Activated CD4-positive, alpha-beta memory T cell treated with anti-CD3 and anti-CD28 coated beads, Interleukin-2, amount 10 ng/mL, durations not matched to agents 7 days and 5 days (primary cell): Measurements from ENCODE around the gene CDK5RAP3. TPM values are rescaled to one million over a fixed set of nuclear protein-coding genes. Genes with fewer than 3 reads are reported as not detected.
"Not testable (repeated sequence)": the region's sequence is repeated elsewhere in the genome, so short reads cannot be mapped to it uniquely, and the experiment has no call there.

Experiments used
- CTCF ChIA-PET: fragments of 350-600 bp; sonication (Branson Sonifier 250); formaldehyde crosslinking; loops from one replicate; lab custom pipeline; 2021; ENCODE audit warnings: antibody characterized with exemption, inconsistent platforms; lab: Charles Lee
- POLR2A ChIA-PET: fragments of 350-600 bp; sonication (Branson Sonifier 250); formaldehyde crosslinking; loops from one replicate; lab custom pipeline; 2021; ENCODE audit warnings: antibody characterized with exemption; lab: Charles Lee
- DNase-seq: peaks from one replicate; pipeline ENCODE4 v3.0.0-alpha.2; 2020
- H3K27ac Mint-ChIP-seq: one replicate; pipeline ENCODE4 v1.8.0; 2021; ENCODE audit warnings: mild to moderate bottlenecking, mixed read lengths
- H3K27me3 Mint-ChIP-seq: one replicate; pipeline ENCODE4 v1.8.0; 2021; ENCODE audit warnings: mixed read lengths
- H3K36me3 Mint-ChIP-seq: one replicate; pipeline ENCODE4 v1.8.0; 2021; ENCODE audit warnings: low read depth, mixed read lengths
- H3K4me1 Mint-ChIP-seq: one replicate; pipeline ENCODE4 v1.8.0; 2021; ENCODE audit warnings: mixed read lengths
- H3K4me3 Mint-ChIP-seq: one replicate; pipeline ENCODE4 v1.8.0; 2021; ENCODE audit warnings: mild to moderate bottlenecking, mixed read lengths
- H3K9me3 Mint-ChIP-seq: one replicate; pipeline ENCODE4 v1.8.0; 2021; ENCODE audit warnings: mixed read lengths
- total RNA-seq, 2 experiments: library from RNA; stranded (reverse); gene quantifications; one replicate each; pipeline ENCODE4 v1.2.3, GENCODE V29; 2021

Gene CDK5RAP3
- total RNA-seq, 2 experiments from 2014 or later = 194 to 205 TPM

- CTCF ChIA-PET = interaction anchor here (0.9 to 3.7 kb wide), 3 partner anchors 13 to 34 kb away, joined by 3 to 12 read pairs (median 3); partner anchors contain the start of gene CDK5RAP3
- H3K9me3 Mint-ChIP-seq = no peaks in the 10 kb centered on the region
- no peak for DNase-seq
- peaks cover 30% of the 10 kb centered on the region for H3K27me3 Mint-ChIP-seq
- no peak overlapping the region for H3K27ac Mint-ChIP-seq
- H3K4me1 Mint-ChIP-seq = peaks cover 21% of the 10 kb centered on the region
- no peak overlapping the region for H3K4me3 Mint-ChIP-seq
- POLR2A ChIA-PET = interaction anchor here (0.8 kb wide), 1 partner anchor 34 kb away, joined by 3 read pairs; the partner anchor contains the start of gene CDK5RAP3
- H3K36me3 Mint-ChIP-seq = no peaks in the 10 kb centered on the region
Measured at GRCh38 chr17:48004983-48005382, 34.1 kb downstream of the CDK5RAP3 start.

GRCh38 chr17:48006936-48007709 is 36.2 kb downstream of the CDK5RAP3 start:
- Mint-ChIP-seq H3K4me3 (no peak overlapping the region), H3K4me1 (peaks cover 31% of the 10 kb centered on the region), H3K27ac (no peak overlapping the region), H3K9me3 (no peaks in the 10 kb centered on the region), H3K36me3 (no peaks in the 10 kb centered on the region), H3K27me3 (peaks cover 36% of the 10 kb centered on the region)
- no peak for DNase-seq
- ChIA-PET CTCF (interaction anchor here (1.0 to 1.1 kb wide), 2 partner anchors 14 to 36 kb away, joined by 3 to 4 read pairs; partner anchors contain the start of gene CDK5RAP3), POLR2A (no interaction called here)

- H3K4me1 Mint-ChIP-seq = peaks cover 21% of the 10 kb centered on the region
- no peak overlapping the region for H3K4me3 Mint-ChIP-seq
- POLR2A ChIA-PET = interaction anchor here (4.4 kb wide), 1 partner anchor 38 kb away, joined by 22 read pairs; the partner anchor contains the start of gene CDK5RAP3
- H3K27me3 Mint-ChIP-seq = peaks cover 49% of the 10 kb centered on the region
- no peak overlapping the region for H3K27ac Mint-ChIP-seq
- H3K9me3 Mint-ChIP-seq = no peaks in the 10 kb centered on the region
- CTCF ChIA-PET = interaction anchor here (0.6 to 13.2 kb wide), 15 partner anchors 10 to 626 kb away, joined by 3 to 185 read pairs (median 6); partner anchors contain the start of gene CDK5RAP3
- DNase-seq = no peak
- H3K36me3 Mint-ChIP-seq = no peaks in the 10 kb centered on the region
Measured at GRCh38 chr17:48010193-48010592, 39.3 kb downstream of the CDK5RAP3 start.

GRCh38 chr17:48011405-48012150 is 40.7 kb downstream of the CDK5RAP3 start:
- no peaks in the 10 kb centered on the region for H3K9me3 Mint-ChIP-seq
- no peak overlapping the region for H3K27ac Mint-ChIP-seq
- H3K36me3 Mint-ChIP-seq = no peaks in the 10 kb centered on the region
- peak; percentile 68 for DNase-seq
- POLR2A ChIA-PET = interaction anchor here (0.5 to 4.4 kb wide), 8 partner anchors 28 to 320 kb away, joined by 3 to 22 read pairs (median 4); partner anchors contain the start of genes CDK5RAP3, NFE2L1 and SNX11
- CTCF ChIA-PET = interaction anchor here (0.7 to 13.2 kb wide), 26 partner anchors 9 to 625 kb away, joined by 3 to 185 read pairs (median 5); partner anchors contain the start of genes CDK5RAP3 and SP6
- peaks cover 23% of the 10 kb centered on the region for H3K4me1 Mint-ChIP-seq
- peak overlapping the region; percentile 73 for H3K4me3 Mint-ChIP-seq
- H3K27me3 Mint-ChIP-seq = peaks cover 49% of the 10 kb centered on the region

- CTCF ChIA-PET = interaction anchor here (0.7 to 13.2 kb wide), 17 partner anchors 8 to 162 kb away, joined by 3 to 185 read pairs (median 6); partner anchors contain the start of genes CDK5RAP3 and SP6
- H3K27me3 Mint-ChIP-seq = peaks cover 46% of the 10 kb centered on the region
- H3K4me1 Mint-ChIP-seq = peaks cover 23% of the 10 kb centered on the region
- POLR2A ChIA-PET = interaction anchor here (0.5 to 4.4 kb wide), 7 partner anchors 29 to 320 kb away, joined by 3 to 22 read pairs (median 4); partner anchors contain the start of genes CDK5RAP3 and SNX11
- peak; percentile 77 for DNase-seq
- H3K9me3 Mint-ChIP-seq = no peaks in the 10 kb centered on the region
- peak overlapping the region; percentile 73 for H3K4me3 Mint-ChIP-seq
- no peak overlapping the region for H3K27ac Mint-ChIP-seq
- no peaks in the 10 kb centered on the region for H3K36me3 Mint-ChIP-seq
Measured at GRCh38 chr17:48012151-48012520, 41.2 kb downstream of the CDK5RAP3 start.

GRCh38 chr17:48012654-48013053 is 41.7 kb downstream of the CDK5RAP3 start:
- no peaks in the 10 kb centered on the region for H3K9me3 Mint-ChIP-seq
- peaks cover 42% of the 10 kb centered on the region for H3K27me3 Mint-ChIP-seq
- H3K36me3 Mint-ChIP-seq = no peaks in the 10 kb centered on the region
- DNase-seq = no peak
- H3K27ac Mint-ChIP-seq = no peak overlapping the region
- H3K4me1 Mint-ChIP-seq = peaks cover 28% of the 10 kb centered on the region
- POLR2A ChIA-PET = interaction anchor here (1.2 to 4.4 kb wide), 5 partner anchors 37 to 307 kb away, joined by 3 to 22 read pairs (median 5); partner anchors contain the start of genes CDK5RAP3 and SNX11
- CTCF ChIA-PET = interaction anchor here (0.7 to 13.2 kb wide), 11 partner anchors 8 to 96 kb away, joined by 3 to 185 read pairs (median 8); partner anchors contain the start of gene CDK5RAP3
- H3K4me3 Mint-ChIP-seq = peak overlapping the region; percentile 42

GRCh38 chr17:48013876-48014594 is 43.1 kb downstream of the CDK5RAP3 start:
- CTCF ChIA-PET = interaction anchor here (0.6 to 13.2 kb wide), 7 partner anchors 12 to 98 kb away, joined by 3 to 185 read pairs (median 3); partner anchors contain the start of gene CDK5RAP3
- POLR2A ChIA-PET = interaction anchor here (1.1 to 4.4 kb wide), 3 partner anchors 24 to 118 kb away, joined by 3 to 22 read pairs (median 6); partner anchors contain the start of genes CDK5RAP3 and SP2
- H3K36me3 Mint-ChIP-seq = no peaks in the 10 kb centered on the region
- H3K9me3 Mint-ChIP-seq = no peaks in the 10 kb centered on the region
- no peak for DNase-seq
- no peak overlapping the region for H3K27ac Mint-ChIP-seq
- H3K4me1 Mint-ChIP-seq = peaks cover 38% of the 10 kb centered on the region
- no peak overlapping the region for H3K4me3 Mint-ChIP-seq
- peaks cover 39% of the 10 kb centered on the region for H3K27me3 Mint-ChIP-seq

GRCh38 chr17:48014595-48015111 is 43.7 kb downstream of the CDK5RAP3 start:
- Mint-ChIP-seq H3K9me3 (no peaks in the 10 kb centered on the region), H3K4me1 (peaks cover 38% of the 10 kb centered on the region), H3K4me3 (no peak overlapping the region), H3K27me3 (peaks cover 36% of the 10 kb centered on the region), H3K36me3 (no peaks in the 10 kb centered on the region), H3K27ac (no peak overlapping the region)
- no peak for DNase-seq
- ChIA-PET CTCF (interaction anchor here (0.7 to 13.2 kb wide), 7 partner anchors 11 to 68 kb away, joined by 3 to 185 read pairs (median 7); partner anchors contain the start of gene CDK5RAP3), POLR2A (interaction anchor here (1.8 to 4.4 kb wide), 2 partner anchors 43 to 119 kb away, joined by 6 to 22 read pairs; partner anchors contain the start of genes CDK5RAP3 and SP2)

GRCh38 chr17:48016112-48016511 is 45.2 kb downstream of the CDK5RAP3 start:
- peaks cover 37% of the 10 kb centered on the region for H3K27me3 Mint-ChIP-seq
- no peak overlapping the region for H3K4me3 Mint-ChIP-seq
- POLR2A ChIA-PET = interaction anchor here (0.5 kb wide), 1 partner anchor 86 kb away, joined by 4 read pairs; no protein-coding TSS in a partner anchor
- no peak for DNase-seq
- H3K9me3 Mint-ChIP-seq = no peaks in the 10 kb centered on the region
- H3K36me3 Mint-ChIP-seq = no peaks in the 10 kb centered on the region
- CTCF ChIA-PET = interaction anchor here (0.6 to 13.2 kb wide), 5 partner anchors 10 to 67 kb away, joined by 3 to 185 read pairs (median 14); partner anchors contain the start of gene CDK5RAP3
- no peak overlapping the region for H3K27ac Mint-ChIP-seq
- H3K4me1 Mint-ChIP-seq = peaks cover 38% of the 10 kb centered on the region

GRCh38 chr17:48017817-48018158 is 46.9 kb downstream of the CDK5RAP3 start:
- ChIA-PET POLR2A (interaction anchor here (0.6 to 2.4 kb wide), 7 partner anchors 31 to 854 kb away, joined by 3 to 6 read pairs (median 4); partner anchors contain the start of gene NFE2L1), CTCF (interaction anchor here (0.8 to 13.2 kb wide), 25 partner anchors 9 to 422 kb away, joined by 3 to 185 read pairs (median 5); partner anchors contain the start of genes CDK5RAP3, NFE2L1, PNPO and SCRN2)
- Mint-ChIP-seq H3K4me3 (peak overlapping the region; percentile 52), H3K27me3 (peaks cover 38% of the 10 kb centered on the region), H3K27ac (peak overlapping the region; percentile 90), H3K4me1 (peaks cover 28% of the 10 kb centered on the region)
- not testable (repeated sequence) for H3K9me3 Mint-ChIP-seq, H3K36me3 Mint-ChIP-seq, DNase-seq

- Mint-ChIP-seq H3K27ac (no peak overlapping the region), H3K4me1 (peaks cover 54% of the 10 kb centered on the region), H3K27me3 (peaks cover 18% of the 10 kb centered on the region), H3K36me3 (peaks cover 2% of the 10 kb centered on the region), H3K4me3 (no peak overlapping the region), H3K9me3 (no peaks in the 10 kb centered on the region)
- ChIA-PET CTCF (interaction anchor here (1.6 to 13.2 kb wide), 6 partner anchors 11 to 73 kb away, joined by 3 to 185 read pairs (median 18); partner anchors contain the start of gene CDK5RAP3), POLR2A (no interaction called here)
- DNase-seq = no peak
Measured at GRCh38 chr17:48021934-48022333, 51.0 kb downstream of the CDK5RAP3 start.
